Parathyroid adenoma (tissue), 2 donors: ENCODE results near the gene DDX27.

Experiments used
- H2AFZ ChIP-seq: fragments of 300-600 bp; sonication (generic); one replicate; pipeline ENCODE4 v1.7.0; 2017; ENCODE audit warnings: antibody characterized with exemption, mild to moderate bottlenecking
- H3K27ac ChIP-seq: fragments of 300-600 bp; sonication (generic); one replicate; pipeline ENCODE4 v1.7.0; 2017
- H3K27me3 ChIP-seq: fragments of 300-600 bp; sonication (generic); one replicate; pipeline ENCODE4 v1.7.0; 2017; ENCODE audit warnings: low read length; ENCODE audit not compliant: control insufficient read depth, insufficient read depth
- H3K36me3 ChIP-seq: fragments of 300-600 bp; sonication (generic); one replicate; pipeline ENCODE4 v1.7.0; 2017; ENCODE audit warnings: low read length; ENCODE audit not compliant: control insufficient read depth, insufficient read depth
- H3K4me1 ChIP-seq: fragments of 300-600 bp; sonication (generic); one replicate; pipeline ENCODE4 v1.7.0; 2017; ENCODE audit warnings: control low read depth
- H3K4me2 ChIP-seq: fragments of 300-600 bp; sonication (generic); one replicate; pipeline ENCODE4 v1.7.0; 2017; ENCODE audit warnings: low read length
- H3K4me3 ChIP-seq: fragments of 300-600 bp; sonication (generic); one replicate; pipeline ENCODE4 v1.7.0; 2017; ENCODE audit warnings: low read depth, low read length
- H3K79me2 ChIP-seq: fragments of 300-600 bp; sonication (generic); one replicate; pipeline ENCODE4 v1.7.0; 2017; ENCODE audit warnings: control low read depth
- H3K9ac ChIP-seq: fragments of 300-600 bp; sonication (generic); one replicate; pipeline ENCODE4 v1.7.0; 2017; ENCODE audit warnings: mild to moderate bottlenecking
- H3K9me3 ChIP-seq: fragments of 300-600 bp; sonication (generic); one replicate; pipeline ENCODE4 v1.7.0; 2017; ENCODE audit warnings: low read length; ENCODE audit not compliant: control insufficient read depth
- TF ChIP-seq, protein P1 (sequence below): fragments of 300-600 bp; sonication (generic); IDR thresholded peaks from one replicate; pipeline ENCODE4 v1.7.0; 2017; ENCODE audit warnings: antibody characterized with exemption, mild to moderate bottlenecking
- donor health status: primary hyperparathyroidism.

Gene DDX27

GRCh38 chr20:49276161-49276960 is 57.1 kb downstream of the DDX27 start:
- Histone ChIP-seq H3K27me3 (no peaks in the 10 kb centered on the region), H3K9ac (no peak overlapping the region), H3K27ac (peak overlapping the region; percentile 91), H3K79me2 (peaks cover 34% of the 10 kb centered on the region), H3K4me2 (peak overlapping the region; percentile 75), H2AFZ (peak overlapping the region; percentile 79), H3K4me3 (peak overlapping the region; percentile 83), H3K4me1 (peaks cover 13% of the 10 kb centered on the region), H3K36me3 (peaks cover 12% of the 10 kb centered on the region), H3K9me3 (peaks cover 3% of the 10 kb centered on the region)
- TF ChIP-seq, protein P1, sequence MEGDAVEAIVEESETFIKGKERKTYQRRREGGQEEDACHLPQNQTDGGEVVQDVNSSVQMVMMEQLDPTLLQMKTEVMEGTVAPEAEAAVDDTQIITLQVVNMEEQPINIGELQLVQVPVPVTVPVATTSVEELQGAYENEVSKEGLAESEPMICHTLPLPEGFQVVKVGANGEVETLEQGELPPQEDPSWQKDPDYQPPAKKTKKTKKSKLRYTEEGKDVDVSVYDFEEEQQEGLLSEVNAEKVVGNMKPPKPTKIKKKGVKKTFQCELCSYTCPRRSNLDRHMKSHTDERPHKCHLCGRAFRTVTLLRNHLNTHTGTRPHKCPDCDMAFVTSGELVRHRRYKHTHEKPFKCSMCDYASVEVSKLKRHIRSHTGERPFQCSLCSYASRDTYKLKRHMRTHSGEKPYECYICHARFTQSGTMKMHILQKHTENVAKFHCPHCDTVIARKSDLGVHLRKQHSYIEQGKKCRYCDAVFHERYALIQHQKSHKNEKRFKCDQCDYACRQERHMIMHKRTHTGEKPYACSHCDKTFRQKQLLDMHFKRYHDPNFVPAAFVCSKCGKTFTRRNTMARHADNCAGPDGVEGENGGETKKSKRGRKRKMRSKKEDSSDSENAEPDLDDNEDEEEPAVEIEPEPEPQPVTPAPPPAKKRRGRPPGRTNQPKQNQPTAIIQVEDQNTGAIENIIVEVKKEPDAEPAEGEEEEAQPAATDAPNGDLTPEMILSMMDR: no peak

GRCh38 chr20:49276961-49277785 is 58.0 kb downstream of the DDX27 start:
- Histone ChIP-seq H3K27me3 (no peaks in the 10 kb centered on the region), H3K4me2 (peak overlapping the region; percentile 75), H2AFZ (peak overlapping the region; percentile 79), H3K9ac (peak overlapping the region; percentile 31), H3K27ac (peak overlapping the region; percentile 91), H3K4me1 (peaks cover 13% of the 10 kb centered on the region), H3K9me3 (peaks cover 3% of the 10 kb centered on the region), H3K36me3 (peaks cover 12% of the 10 kb centered on the region), H3K4me3 (peak overlapping the region; percentile 83), H3K79me2 (peaks cover 41% of the 10 kb centered on the region)
- TF ChIP-seq, protein P1: no peak

GRCh38 chr20:49277786-49278035 is 58.5 kb downstream of the DDX27 start:
- Histone ChIP-seq H3K4me2 (peak overlapping the region; percentile 75), H3K36me3 (peaks cover 12% of the 10 kb centered on the region)

GRCh38 chr20:49278036-49278817 is 59.0 kb downstream of the DDX27 start, which contains the start of gene ZNFX1:
Gene ZNFX1, minus strand, starts transcription at chr20:49278057. Its CDS starts 2,218 bp downstream, at chr20:49275839.
- Histone ChIP-seq H3K27ac (peak within 1 kb of the TSS; percentile 91), H2AFZ (peak within 1 kb of the TSS; percentile 79), H3K9ac (peak within 1 kb of the TSS; percentile 88), H3K4me2 (peak within 1 kb of the TSS; percentile 75), H3K36me3 (peaks cover 12% of the 10 kb centered on the region), H3K79me2 (peaks cover 51% of the 10 kb centered on the region), H3K4me3 (peak within 1 kb of the TSS; percentile 83), H3K9me3 (peaks cover 3% of the 10 kb centered on the region), H3K27me3 (no peaks in the 10 kb centered on the region), H3K4me1 (peaks cover 13% of the 10 kb centered on the region)
- TF ChIP-seq, protein P1: peak; percentile 10

More at GRCh38 chr20:49277786-49278035, 58.5 kb downstream of the DDX27 start:
- TF ChIP-seq, protein P1: no peak
- Histone ChIP-seq H3K9me3 (peaks cover 3% of the 10 kb centered on the region), H3K27ac (peak overlapping the region; percentile 91), H3K4me3 (peak overlapping the region; percentile 83), H3K79me2 (peaks cover 46% of the 10 kb centered on the region), H2AFZ (peak overlapping the region; percentile 79), H3K27me3 (no peaks in the 10 kb centered on the region), H3K4me1 (peaks cover 13% of the 10 kb centered on the region), H3K9ac (peak overlapping the region; percentile 31)
